GM12801 (cell line): ENCODE results near the gene THYN1.

Experiments used
- CTCF ChIP-seq: IDR thresholded peaks from one replicate; pipeline ENCODE4 v1.5.1; 2011; ENCODE audit warnings: control low read depth; ENCODE audit not compliant: insufficient read length; ENCODE audit errors: extremely low read depth

Gene THYN1

GRCh38 chr11:134240592-134240991, 12.6 kb downstream of the THYN1 start:
- TF ChIP-seq CTCF, result no peak

- no peak for TF ChIP-seq CTCF
Observed at GRCh38 chr11:134238956-134239355, 14.2 kb downstream of the THYN1 start.

GRCh38 chr11:134237557-134237922, 15.6 kb downstream of the THYN1 start:
- no peak for TF ChIP-seq CTCF

- TF ChIP-seq CTCF, result no peak
Observed at GRCh38 chr11:134236834-134237556, 16.2 kb downstream of the THYN1 start.

- TF ChIP-seq CTCF, result no peak
Observed at GRCh38 chr11:134235399-134235798, 17.8 kb downstream of the THYN1 start.

- TF ChIP-seq CTCF, result no peak
Observed at GRCh38 chr11:134233729-134234179, 19.4 kb downstream of the THYN1 start.

- TF ChIP-seq CTCF, result no peak
Observed at GRCh38 chr11:134231958-134232659, 21.0 kb downstream of the THYN1 start.
